Fibroblast of lung (primary cell): ENCODE results near the gene CRABP1. TPM values are rescaled to one million over a fixed set of nuclear protein-coding genes. Genes with fewer than 3 reads are reported as not detected.

ENCODE experiments used
- DNase-seq, 2 donors: peaks; one replicate each; pipeline versions ENCODE4 v3.0.0 to v3.0.0-alpha.2; 2010; ENCODE audit warnings: low read depth in 2 of 2
- H2AFZ ChIP-seq: 2 replicates; pipeline ENCODE4 v1.5.1; 2012; ENCODE audit warnings: low read length, control low read depth, inconsistent platforms
- H3K27ac ChIP-seq: 2 replicates; pipeline ENCODE4 v1.5.1; 2011; ENCODE audit warnings: low read length, control low read depth; ENCODE audit not compliant: insufficient read depth
- H3K27me3 ChIP-seq: 2 replicates; pipeline ENCODE4 v1.5.1; 2011; ENCODE audit warnings: mild to moderate bottlenecking, low read length; ENCODE audit not compliant: control insufficient read depth, insufficient read depth
- H3K36me3 ChIP-seq: 2 replicates; pipeline ENCODE4 v1.5.1; 2011; ENCODE audit warnings: low read length; ENCODE audit not compliant: control insufficient read depth, insufficient read depth
- H3K4me1 ChIP-seq: 2 replicates; pipeline ENCODE4 v1.5.1; 2011; ENCODE audit warnings: low read length; ENCODE audit not compliant: control insufficient read depth, insufficient read depth; ENCODE audit errors: extremely low read depth
- H3K4me2 ChIP-seq: 2 replicates; pipeline ENCODE4 v1.5.1; 2011; ENCODE audit warnings: low read length, control low read depth; ENCODE audit not compliant: insufficient read depth; ENCODE audit errors: extremely low read depth
- H3K4me3 ChIP-seq, 4 experiments: fragments of 200-600 bp in 1 of 4; sonication (generic) in 1 of 4; replicated peaks in 1 of 4; 2 replicates each; pipeline ENCODE4 v1.5.1; 2011 to 2016; ENCODE audit warnings: low read length in 4 of 4, low read depth in 3 of 4, mild to moderate bottlenecking in 3 of 4, control low read depth in 2 of 4, inconsistent platforms in 1 of 4, mixed read lengths in 1 of 4; ENCODE audit not compliant: insufficient read depth in 1 of 4; ENCODE audit errors: control extremely low read depth in 1 of 4
- H3K79me2 ChIP-seq: 2 replicates; pipeline ENCODE4 v1.5.1; 2012; ENCODE audit warnings: mild to moderate bottlenecking, low read length, inconsistent platforms; ENCODE audit not compliant: control insufficient read depth, insufficient read depth
- H3K9ac ChIP-seq: 2 replicates; pipeline ENCODE4 v1.5.1; 2011; ENCODE audit warnings: mild to moderate bottlenecking, low read length, control low read depth; ENCODE audit not compliant: insufficient read depth
- H3K9me3 ChIP-seq: 2 replicates; pipeline ENCODE4 v1.5.1; 2012; ENCODE audit warnings: low read depth, low read length; ENCODE audit not compliant: control insufficient read depth, insufficient read depth
- H4K20me1 ChIP-seq: 2 replicates; pipeline ENCODE4 v1.5.1; 2011; ENCODE audit warnings: low read length; ENCODE audit not compliant: control insufficient read depth, insufficient read depth; ENCODE audit errors: extremely low read depth
- EZH2 ChIP-seq: IDR thresholded peaks from 2 replicates; pipeline ENCODE4 v1.5.1; 2012; ENCODE audit warnings: low read length, control low read depth, mild to moderate bottlenecking; ENCODE audit errors: missing control alignments
- polyA plus RNA-seq, 2 donors: library from polyadenylated mRNA; depleted of rRNA in 1 of 2; stranded (reverse) in 1 of 2; unstranded in 1 of 2; fragments of >200 nt; gene quantifications; 2 replicates each; pipeline ENCODE4 v1.2.1, GENCODE V29; 2011 to 2012; ENCODE audit warnings: missing spikeins in 1 of 2
- total RNA-seq: library from RNA; depleted of rRNA; stranded (reverse); fragments of >200 nt; gene quantifications from 2 replicates; pipeline ENCODE4 v1.2.1, GENCODE V29; 2014
- TF ChIP-seq, protein P1 (sequence below), 2 donors: IDR thresholded peaks in 1 of 2; conservative IDR thresholded peaks in 1 of 2; 1 replicate in 1 of 2; 2 replicates in 1 of 2; pipeline ENCODE4 v1.5.1; 2011 to 2012; ENCODE audit warnings: low read length in 2 of 2, control low read depth in 1 of 2, inconsistent platforms in 1 of 2, low read depth in 1 of 2, mild to moderate bottlenecking in 1 of 2

The CRABP1 gene
- total and polyA plus RNA-seq, 2 donors (not counting 1 experiment from before 2014, with no cell fraction given) = not detected

DNA sequence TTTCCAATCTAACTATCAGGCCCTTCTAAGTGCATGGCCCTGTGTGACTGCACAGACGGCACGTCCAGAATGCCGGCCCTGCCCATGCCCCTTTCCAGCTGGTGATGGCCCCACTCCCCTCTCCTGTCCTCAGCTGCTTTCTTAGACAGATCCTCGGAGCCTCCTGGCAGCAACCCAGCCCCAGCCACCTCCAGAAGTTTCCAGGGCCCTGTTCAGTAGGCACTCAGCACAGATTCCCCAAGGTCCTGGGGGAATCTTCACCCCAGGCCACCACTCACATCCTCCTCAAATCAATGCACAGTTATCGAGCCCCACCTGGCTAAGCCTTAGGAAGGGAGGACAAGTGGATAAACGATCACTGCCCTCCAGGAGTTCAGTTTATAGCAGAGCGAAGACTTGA lies 1.4 kb upstream of the CRABP1 start:
- TF ChIP-seq, protein P1, sequence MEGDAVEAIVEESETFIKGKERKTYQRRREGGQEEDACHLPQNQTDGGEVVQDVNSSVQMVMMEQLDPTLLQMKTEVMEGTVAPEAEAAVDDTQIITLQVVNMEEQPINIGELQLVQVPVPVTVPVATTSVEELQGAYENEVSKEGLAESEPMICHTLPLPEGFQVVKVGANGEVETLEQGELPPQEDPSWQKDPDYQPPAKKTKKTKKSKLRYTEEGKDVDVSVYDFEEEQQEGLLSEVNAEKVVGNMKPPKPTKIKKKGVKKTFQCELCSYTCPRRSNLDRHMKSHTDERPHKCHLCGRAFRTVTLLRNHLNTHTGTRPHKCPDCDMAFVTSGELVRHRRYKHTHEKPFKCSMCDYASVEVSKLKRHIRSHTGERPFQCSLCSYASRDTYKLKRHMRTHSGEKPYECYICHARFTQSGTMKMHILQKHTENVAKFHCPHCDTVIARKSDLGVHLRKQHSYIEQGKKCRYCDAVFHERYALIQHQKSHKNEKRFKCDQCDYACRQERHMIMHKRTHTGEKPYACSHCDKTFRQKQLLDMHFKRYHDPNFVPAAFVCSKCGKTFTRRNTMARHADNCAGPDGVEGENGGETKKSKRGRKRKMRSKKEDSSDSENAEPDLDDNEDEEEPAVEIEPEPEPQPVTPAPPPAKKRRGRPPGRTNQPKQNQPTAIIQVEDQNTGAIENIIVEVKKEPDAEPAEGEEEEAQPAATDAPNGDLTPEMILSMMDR (conservative IDR thresholded peaks at IDR 0.05 in 1 of 2, IDR thresholded peaks at IDR 0.05 in 1 of 2; ENCODE audit: low read depth in 1 of 2, low read length in 2 of 2) = no peak
- no peak for TF ChIP-seq EZH2
- H3K36me3 ChIP-seq = no peaks in the 10 kb centered on the region
- H3K4me2 ChIP-seq = no peak overlapping the region
- no peak for DNase-seq
- peaks cover 47% of the 10 kb centered on the region for H3K27me3 ChIP-seq
- no peak overlapping the region for H3K4me3 ChIP-seq
- H2AFZ ChIP-seq = no peak overlapping the region
- H3K9ac ChIP-seq = no peak overlapping the region
- no peaks in the 10 kb centered on the region for H3K9me3 ChIP-seq
- H3K4me1 ChIP-seq = no peaks in the 10 kb centered on the region
- H3K79me2 ChIP-seq = no peaks in the 10 kb centered on the region
- no peaks in the 10 kb centered on the region for H4K20me1 ChIP-seq
- H3K27ac ChIP-seq = no peak overlapping the region

DNA sequence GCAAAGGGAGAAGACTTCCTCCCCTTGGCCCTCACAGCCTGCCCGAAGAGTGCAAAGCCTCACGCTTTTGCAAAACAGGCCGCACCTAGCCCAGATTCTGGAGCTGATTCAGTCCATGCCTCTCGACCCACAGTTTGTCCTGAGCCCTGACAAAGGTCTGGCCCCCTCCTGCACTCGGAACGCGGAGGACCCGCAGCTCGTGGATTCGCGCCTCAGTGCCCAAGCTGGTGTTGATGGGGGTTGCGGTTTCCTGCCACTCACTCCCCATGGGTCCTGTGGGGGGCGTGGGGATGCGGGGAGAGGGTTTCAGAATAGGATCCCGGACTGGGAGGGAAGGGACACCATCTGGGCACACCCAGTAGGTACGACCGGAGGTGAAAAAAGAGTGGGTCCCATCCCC lies 594 bp upstream of the CRABP1 start:
- H3K9ac ChIP-seq = no peak overlapping the region
- peaks cover 47% of the 10 kb centered on the region for H3K27me3 ChIP-seq
- no peak for DNase-seq
- H3K36me3 ChIP-seq = no peaks in the 10 kb centered on the region
- no peaks in the 10 kb centered on the region for H3K4me1 ChIP-seq
- TF ChIP-seq EZH2 = no peak
- H3K4me2 ChIP-seq = no peak overlapping the region
- no peaks in the 10 kb centered on the region for H4K20me1 ChIP-seq
- H3K9me3 ChIP-seq = no peaks in the 10 kb centered on the region
- H2AFZ ChIP-seq = no peak overlapping the region
- H3K4me3 ChIP-seq = no peak overlapping the region
- no peaks in the 10 kb centered on the region for H3K79me2 ChIP-seq
- H3K27ac ChIP-seq = no peak overlapping the region

DNA sequence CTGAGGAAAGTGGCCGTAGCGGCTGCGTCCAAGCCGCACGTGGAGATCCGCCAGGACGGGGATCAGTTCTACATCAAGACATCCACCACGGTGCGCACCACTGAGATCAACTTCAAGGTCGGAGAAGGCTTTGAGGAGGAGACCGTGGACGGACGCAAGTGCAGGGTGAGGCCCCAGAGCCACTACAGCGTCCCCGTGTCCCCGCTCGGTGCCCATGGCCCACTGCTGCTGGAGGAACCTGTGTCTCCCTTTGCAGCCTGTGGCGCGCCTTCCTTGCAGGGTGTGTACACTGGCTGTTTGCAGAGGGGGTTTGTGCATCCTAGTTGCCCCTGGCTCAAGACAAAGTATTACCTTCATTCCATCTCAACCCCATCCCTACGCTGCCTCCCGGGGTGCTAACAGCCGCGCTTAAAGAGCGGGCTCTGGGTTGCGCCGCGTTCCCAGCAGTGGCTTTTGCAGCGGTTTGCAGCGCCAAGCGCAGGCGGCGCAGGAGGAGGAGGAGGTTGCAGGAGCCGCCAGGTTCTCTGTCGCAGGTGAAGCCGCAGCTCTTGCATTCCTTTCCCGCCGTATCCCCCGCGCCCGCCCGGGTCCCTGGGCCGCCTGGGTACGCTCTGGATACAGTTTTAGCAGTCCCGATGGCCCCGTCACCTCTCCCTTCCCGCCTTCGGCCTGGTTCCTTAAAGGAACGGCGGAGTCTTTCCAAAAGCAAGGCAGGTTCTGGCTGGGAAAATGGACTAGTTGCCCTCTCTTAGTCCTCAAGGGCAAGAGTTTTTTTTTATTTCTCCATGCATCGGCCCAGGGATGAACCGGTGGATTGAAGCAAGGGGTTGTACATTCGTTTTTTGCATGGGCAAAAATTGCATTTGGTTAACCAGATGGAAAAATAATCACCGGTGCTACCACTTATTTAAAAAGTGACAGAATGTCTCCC lies 1.2 kb downstream of the CRABP1 start:
- H3K9ac ChIP-seq = no peak overlapping the region
- H3K9me3 ChIP-seq = no peaks in the 10 kb centered on the region
- H3K4me2 ChIP-seq = no peak overlapping the region
- DNase-seq = no peak
- H3K27me3 ChIP-seq = peaks cover 58% of the 10 kb centered on the region
- no peaks in the 10 kb centered on the region for H4K20me1 ChIP-seq
- no peaks in the 10 kb centered on the region for H3K4me1 ChIP-seq
- no peak overlapping the region for H3K4me3 ChIP-seq
- H3K36me3 ChIP-seq = no peaks in the 10 kb centered on the region
- no peak overlapping the region for H2AFZ ChIP-seq
- no peak overlapping the region for H3K27ac ChIP-seq
- TF ChIP-seq EZH2 = peak; percentile 65
- TF ChIP-seq, protein P1 (conservative IDR thresholded peaks at IDR 0.05 in 1 of 2, IDR thresholded peaks at IDR 0.05 in 1 of 2; ENCODE audit: low read depth in 1 of 2, low read length in 2 of 2) = no peak
- no peaks in the 10 kb centered on the region for H3K79me2 ChIP-seq
